Smooth muscle cell (in vitro differentiated cells): ENCODE data around the gene LRP1. TPM values are rescaled to one million over a fixed set of nuclear protein-coding genes. Genes with fewer than 3 reads are reported as not detected.

Experiments
- DNase-seq: peaks from one replicate; lab custom pipeline; 2025; ENCODE audit not compliant: unreplicated experiment; lab: John Stamatoyannopoulos, UW
- H2AFZ ChIP-seq: fragments of 200-600 bp; sonication (generic); 2 replicates; pipeline ENCODE4 v1.6.0; 2016; ENCODE audit warnings: antibody characterized with exemption, low read depth, mild to moderate bottlenecking
- H3F3A ChIP-seq: fragments of 200-600 bp; sonication (generic); 2 replicates; pipeline ENCODE4 v1.6.0; 2017; ENCODE audit warnings: antibody characterized with exemption, low read depth
- H3K27ac ChIP-seq: fragments of 200-600 bp; sonication (generic); 2 replicates; pipeline ENCODE4 v1.5.1; 2016; ENCODE audit warnings: low read depth, mild to moderate bottlenecking
- H3K27me3 ChIP-seq: fragments of 200-600 bp; sonication (generic); 2 replicates; pipeline ENCODE4 v1.6.1; 2016; ENCODE audit warnings: low read depth, mild to moderate bottlenecking
- H3K36me3 ChIP-seq: fragments of 200-600 bp; sonication (generic); 2 replicates; pipeline ENCODE4 v1.5.1; 2016; ENCODE audit warnings: low read depth
- H3K4me1 ChIP-seq: fragments of 200-600 bp; sonication (generic); 2 replicates; pipeline ENCODE4 v1.5.1; 2016; ENCODE audit warnings: low read depth
- H3K4me2 ChIP-seq: fragments of 200-600 bp; sonication (generic); 2 replicates; pipeline ENCODE4 v1.6.0; 2016; ENCODE audit warnings: mild to moderate bottlenecking
- H3K4me3 ChIP-seq: fragments of 200-600 bp; sonication (generic); 2 replicates; pipeline ENCODE4 v1.5.1; 2016; ENCODE audit warnings: mild to moderate bottlenecking
- H3K79me2 ChIP-seq: fragments of 200-600 bp; sonication (generic); 2 replicates; pipeline ENCODE4 v1.6.0; 2016; ENCODE audit warnings: low read depth, mild to moderate bottlenecking
- H3K9ac ChIP-seq: fragments of 200-600 bp; sonication (generic); 2 replicates; pipeline ENCODE4 v1.6.0; 2016; ENCODE audit warnings: low read depth
- H3K9me3 ChIP-seq: fragments of 200-600 bp; sonication (generic); replicated peaks from 2 replicates; pipeline ENCODE4 v1.5.1; 2016; ENCODE audit warnings: low read depth
- H4K20me1 ChIP-seq: fragments of 200-600 bp; sonication (generic); 2 replicates; pipeline ENCODE4 v1.6.0; 2016; ENCODE audit warnings: low read depth
- WGBS: methylation state at CpG from one replicate; pipeline ENCODE4 v1.1.7; 2016; ENCODE audit warnings: low lambda C conversion rate; 5-methylcytosine and 5-hydroxymethylcytosine counted together
- polyA plus RNA-seq: library from polyadenylated mRNA; unstranded; fragments of >200 nt; fragmentation: Nextera tagmentation; extraction: Ambion mirVana; gene quantifications from 2 replicates; pipeline ENCODE4 v1.2.1, GENCODE V29; 2016
- total RNA-seq: library from RNA; depleted of rRNA; stranded (reverse); fragments of >200 nt; gene quantifications from 2 replicates; pipeline ENCODE4 v1.2.3, GENCODE V29; 2014
- TF ChIP-seq, protein P1 (sequence below): fragments of 200-600 bp; sonication (generic); IDR thresholded peaks from 2 replicates; pipeline ENCODE4 v1.5.1; 2017; ENCODE audit warnings: borderline replicate concordance, mild to moderate bottlenecking, antibody characterized with exemption; ENCODE audit not compliant: insufficient read depth, poor library complexity, severe bottlenecking

LRP1 gene
- total and polyA plus RNA-seq, 2 experiments from 2014 or later: 75.3 to 95.4 TPM

DNA sequence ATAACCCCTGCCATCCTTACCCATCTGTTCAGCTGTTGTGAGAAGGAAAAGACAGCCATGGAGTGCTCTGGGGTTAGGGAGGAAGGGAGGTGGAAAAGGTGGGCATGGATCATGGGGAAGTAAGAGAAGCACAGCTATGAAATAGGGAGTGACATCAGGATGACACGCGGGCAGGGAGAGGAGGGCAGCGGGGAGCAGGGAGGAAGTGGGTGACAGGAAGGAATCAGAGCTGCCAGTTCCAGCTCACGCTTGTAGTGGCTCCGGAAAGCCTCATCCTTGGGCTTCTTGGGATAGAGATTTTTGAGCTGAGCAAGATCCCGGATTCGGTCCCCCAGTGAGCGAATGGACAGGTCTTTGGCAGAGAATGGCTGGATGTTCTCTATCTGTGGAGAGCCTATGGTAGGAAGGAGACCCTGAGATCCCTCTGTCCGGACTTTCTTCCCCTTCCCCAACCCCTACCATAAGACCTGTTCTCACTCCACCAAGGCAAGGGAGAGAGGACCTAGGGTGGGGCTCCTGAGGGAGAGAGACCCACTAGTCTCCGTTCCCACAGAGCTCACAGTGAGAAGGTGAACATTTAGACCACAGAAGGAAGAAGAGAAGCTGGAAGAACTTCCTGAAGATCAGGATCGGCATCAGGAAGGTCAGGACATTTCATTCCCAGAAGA lies 29.1 kb upstream of the LRP1 start:
- Histone ChIP-seq H3K27ac (no peak overlapping the region), H3K27me3 (no peaks in the 10 kb centered on the region), H4K20me1 (peaks cover 14% of the 10 kb centered on the region), H2AFZ (no peak overlapping the region), H3F3A (peaks cover 33% of the 10 kb centered on the region), H3K4me1 (peaks cover 5% of the 10 kb centered on the region), H3K36me3 (no peaks in the 10 kb centered on the region), H3K4me2 (no peak overlapping the region), H3K4me3 (no peak overlapping the region), H3K79me2 (no peaks in the 10 kb centered on the region), H3K9ac (no peak overlapping the region), H3K9me3 (no peaks in the 10 kb centered on the region)
- no peak for DNase-seq
- TF ChIP-seq, protein P1, sequence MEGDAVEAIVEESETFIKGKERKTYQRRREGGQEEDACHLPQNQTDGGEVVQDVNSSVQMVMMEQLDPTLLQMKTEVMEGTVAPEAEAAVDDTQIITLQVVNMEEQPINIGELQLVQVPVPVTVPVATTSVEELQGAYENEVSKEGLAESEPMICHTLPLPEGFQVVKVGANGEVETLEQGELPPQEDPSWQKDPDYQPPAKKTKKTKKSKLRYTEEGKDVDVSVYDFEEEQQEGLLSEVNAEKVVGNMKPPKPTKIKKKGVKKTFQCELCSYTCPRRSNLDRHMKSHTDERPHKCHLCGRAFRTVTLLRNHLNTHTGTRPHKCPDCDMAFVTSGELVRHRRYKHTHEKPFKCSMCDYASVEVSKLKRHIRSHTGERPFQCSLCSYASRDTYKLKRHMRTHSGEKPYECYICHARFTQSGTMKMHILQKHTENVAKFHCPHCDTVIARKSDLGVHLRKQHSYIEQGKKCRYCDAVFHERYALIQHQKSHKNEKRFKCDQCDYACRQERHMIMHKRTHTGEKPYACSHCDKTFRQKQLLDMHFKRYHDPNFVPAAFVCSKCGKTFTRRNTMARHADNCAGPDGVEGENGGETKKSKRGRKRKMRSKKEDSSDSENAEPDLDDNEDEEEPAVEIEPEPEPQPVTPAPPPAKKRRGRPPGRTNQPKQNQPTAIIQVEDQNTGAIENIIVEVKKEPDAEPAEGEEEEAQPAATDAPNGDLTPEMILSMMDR: no peak
- WGBS: 95% methylated on average over 11 of the region's 11 CpGs

DNA sequence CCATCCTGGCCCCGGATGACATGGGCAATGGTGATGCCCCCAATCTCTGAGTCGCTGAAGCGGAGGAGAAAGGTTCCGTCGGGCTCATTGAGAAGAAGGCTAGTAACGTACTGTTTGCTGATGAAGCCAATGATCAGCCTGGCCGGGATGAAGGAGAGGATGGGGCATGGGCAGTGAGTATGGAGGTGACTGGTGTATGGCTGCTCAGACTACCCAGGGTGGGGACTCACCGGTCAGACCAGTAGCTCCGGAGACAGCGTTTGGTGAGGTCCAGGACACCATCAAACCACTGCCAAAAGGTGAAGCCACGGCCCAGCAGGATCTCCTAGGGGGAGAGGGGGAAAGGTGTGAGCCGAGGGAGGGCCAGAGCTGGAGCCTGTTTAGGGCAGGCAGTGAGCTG lies 28.5 kb upstream of the LRP1 start:
- no peaks in the 10 kb centered on the region for H3K36me3 ChIP-seq
- no peak overlapping the region for H3K9ac ChIP-seq
- TF ChIP-seq, protein P1: no peak
- no peak for DNase-seq
- H3K27ac ChIP-seq: no peak overlapping the region
- H3K27me3 ChIP-seq: no peaks in the 10 kb centered on the region
- peaks cover 28% of the 10 kb centered on the region for H3F3A ChIP-seq
- H3K79me2 ChIP-seq: no peaks in the 10 kb centered on the region
- WGBS: 98% methylated on average over 12 of the region's 12 CpGs
- no peak overlapping the region for H3K4me2 ChIP-seq
- H3K9me3 ChIP-seq: no peaks in the 10 kb centered on the region
- H4K20me1 ChIP-seq: peaks cover 8% of the 10 kb centered on the region
- H3K4me3 ChIP-seq: no peak overlapping the region
- H3K4me1 ChIP-seq: no peaks in the 10 kb centered on the region
- no peak overlapping the region for H2AFZ ChIP-seq

DNA sequence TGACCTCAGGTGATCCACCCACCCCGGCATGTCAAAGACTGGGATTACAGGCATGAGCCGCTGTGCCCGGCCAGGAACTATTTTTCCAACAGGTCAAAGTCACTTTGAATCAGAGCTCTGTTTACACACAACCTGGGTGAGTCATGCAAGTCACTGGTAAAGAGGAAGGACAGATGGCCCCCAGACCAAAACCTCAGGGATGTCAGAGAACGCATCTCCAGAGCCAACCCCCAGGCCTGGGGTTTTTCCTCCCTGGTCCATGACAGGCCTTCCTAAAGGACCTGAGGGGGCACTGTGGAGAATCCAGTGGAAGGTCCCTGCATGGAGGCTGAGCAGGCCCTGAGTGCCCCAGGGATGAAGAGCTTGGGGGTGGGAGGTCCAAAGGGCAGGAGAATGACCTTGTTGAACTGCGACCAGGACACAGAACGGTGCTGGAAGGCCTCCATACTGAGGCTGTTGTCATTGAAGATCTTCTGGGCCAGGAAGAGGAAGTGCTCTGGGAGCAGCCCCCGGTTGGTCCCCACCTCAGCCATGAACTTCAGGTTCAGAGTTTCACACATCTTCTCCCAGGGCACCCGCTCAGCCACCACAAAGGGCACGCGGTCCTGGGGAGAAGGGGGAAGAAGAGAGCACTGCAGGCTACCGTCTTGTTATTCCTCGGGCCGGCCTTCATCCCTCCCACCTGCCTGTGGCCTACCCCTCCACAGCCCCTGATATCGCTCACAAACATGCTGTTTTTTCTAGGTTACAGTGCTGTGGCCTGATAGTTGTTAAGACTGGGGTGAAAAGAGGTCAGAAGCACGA lies 26.2 kb upstream of the LRP1 start:
- no peak for DNase-seq
- TF ChIP-seq, protein P1: no peak
- no peak overlapping the region for H3K4me2 ChIP-seq
- no peaks in the 10 kb centered on the region for H3K36me3 ChIP-seq
- WGBS: 84% methylated on average over 15 of the region's 15 CpGs
- peaks cover 1% of the 10 kb centered on the region for H3K79me2 ChIP-seq
- H3K27ac ChIP-seq: peak overlapping the region; percentile 40
- H4K20me1 ChIP-seq: peaks cover 8% of the 10 kb centered on the region
- H3K4me1 ChIP-seq: no peaks in the 10 kb centered on the region
- H3K4me3 ChIP-seq: no peak overlapping the region
- H3K9me3 ChIP-seq: no peaks in the 10 kb centered on the region
- H2AFZ ChIP-seq: no peak overlapping the region
- no peak overlapping the region for H3K9ac ChIP-seq
- H3K27me3 ChIP-seq: no peaks in the 10 kb centered on the region
- H3F3A ChIP-seq: peaks cover 11% of the 10 kb centered on the region
